ENCODE measurements around the gene NBPF1. TPM values are rescaled to one million over a fixed set of nuclear protein-coding genes. Genes with fewer than 3 reads are reported as not detected.
A peak's percentile ranks its signal among the peaks of the same experiment; 100 is the strongest.
"Not testable (repeated sequence)": the region's sequence is repeated elsewhere in the genome, so short reads cannot be mapped to it uniquely, and the experiment has no call there.

NBPF1 gene
- total RNA-seq, result 10 to 100 TPM; 54.1 to 83.8 TPM
- polyA plus RNA-seq, result 1 to 10 TPM; 4.3 to 5.7 TPM
- long read RNA-seq, donor 1, transcript NBPF1-207 (1 exons, 3,447 nt), result major isoform, 12 of 35 reads
- long read RNA-seq, donor 1, transcript NBPF1-205 (3 exons, 2,755 nt), result minor isoform, 9 of 35 reads
- long read RNA-seq, donor 1, partial matches to known transcripts, result 12 of 35 reads
- long read RNA-seq, donor 1, other reads (novel, unspliced or antisense), result 0 of 35 reads
- long read RNA-seq, donor 2, partial matches to known transcripts, result 0 of 6 reads
- long read RNA-seq, donor 2, other reads (novel, unspliced or antisense), result 0 of 6 reads
- long read RNA-seq, donor 3, transcript NBPF1-207 (1 exons, 3,447 nt), result major isoform, 8 of 8 reads
- long read RNA-seq, donor 3, partial matches to known transcripts, result 0 of 8 reads
- long read RNA-seq, donor 3, other reads (novel, unspliced or antisense), result 0 of 8 reads
- long read RNA-seq, donor 4, transcript NBPF1-205 (3 exons, 2,755 nt), result major isoform, 5 of 9 reads
- long read RNA-seq, donor 4, partial matches to known transcripts, result 0 of 9 reads
- long read RNA-seq, donor 4, other reads (novel, unspliced or antisense), result 0 of 9 reads
- long read RNA-seq, donor 5, transcript NBPF1-207 (1 exons, 3,447 nt), result major isoform, 10 of 34 reads
- long read RNA-seq, donor 5, partial matches to known transcripts, result 20 of 34 reads
- long read RNA-seq, donor 5, other reads (novel, unspliced or antisense), result 0 of 34 reads

- 0 to 1% methylated on average over 82 of the region's 82 CpGs for WGBS, 2 donors
- TF ChIP-seq CTCF (IDR thresholded peaks at IDR 0.05; ENCODE audit: control extremely low read depth, extremely low read depth), result peak; percentile 1
Observed at GRCh38 chr1:16613185-16614147, at the start of gene NBPF1. TSS of gene NBPF1 (minus strand) at chr1:16613564.

GRCh38 chr1:16658234-16658633, 44.9 kb upstream of the NBPF1 start:
- WGBS, 2 donors, result 83 to 92% methylated on average over 11 to 17 of the region's 32 CpGs
- not testable (repeated sequence) for H3K4me1 ChIP-seq (ENCODE audit: control insufficient read depth in 5 of 5, insufficient read depth in 5 of 5, low read length in 5 of 5); H3K27me3 ChIP-seq (ENCODE audit: control insufficient read depth in 3 of 3, insufficient read depth in 3 of 3, low read length in 2 of 3); H3K9ac ChIP-seq (ENCODE audit: insufficient read depth in 1 of 2, low read length in 2 of 2); H3K36me3 ChIP-seq (ENCODE audit: control insufficient read depth in 4 of 4, insufficient read depth in 4 of 4, low read length in 4 of 4); H3K27ac ChIP-seq (ENCODE audit: low read depth in 1 of 2, low read length in 1 of 2); H3K9me3 ChIP-seq (ENCODE audit: control insufficient read depth in 4 of 4, insufficient read depth in 3 of 4, low read length in 3 of 4); DNase-seq; H3K4me3 ChIP-seq
- ATAC-seq (ENCODE audit: insufficient read depth, low FRiP score), result peak; percentile 34

More at GRCh38 chr1:16613185-16614147, at the start of gene NBPF1:
- Histone ChIP-seq H3K27ac (ENCODE audit: low read depth in 1 of 2, low read length in 1 of 2) (peak within 1 kb of the TSS; percentile 52 to 55), H3K4me3 (peak within 1 kb of the TSS; percentile 72), H3K4me1 (ENCODE audit: control insufficient read depth in 5 of 5, insufficient read depth in 5 of 5, low read length in 5 of 5) (peaks cover 0 to 21% (median 6%) of the 10 kb centered on the region in 5 donors), H3K36me3 (ENCODE audit: control insufficient read depth in 4 of 4, insufficient read depth in 4 of 4, low read length in 4 of 4) (peaks cover 0 to 6% (median 2%) of the 10 kb centered on the region in 4 donors), H3K27me3 (ENCODE audit: control insufficient read depth in 3 of 3, insufficient read depth in 3 of 3, low read length in 2 of 3) (no peaks in the 10 kb centered on the region), H3K9ac (ENCODE audit: insufficient read depth in 1 of 2, low read length in 2 of 2) (peak within 1 kb of the TSS; percentile 30 to 66), H3K9me3 (ENCODE audit: control insufficient read depth in 4 of 4, insufficient read depth in 3 of 4, low read length in 3 of 4) (no peaks in the 10 kb centered on the region)
- DNase-seq, result peak; percentile 98 to 99 (median 99)
- peak; percentile 99 for ATAC-seq (ENCODE audit: insufficient read depth, low FRiP score)

GRCh38 chr1:16656981-16657683, 43.8 kb upstream of the NBPF1 start:
- H3K9me3 ChIP-seq (ENCODE audit: control insufficient read depth in 4 of 4, insufficient read depth in 3 of 4, low read length in 3 of 4); H3K9ac ChIP-seq (ENCODE audit: insufficient read depth in 1 of 2, low read length in 2 of 2); H3K27ac ChIP-seq (ENCODE audit: low read depth in 1 of 2, low read length in 1 of 2); ATAC-seq (ENCODE audit: insufficient read depth, low FRiP score); DNase-seq; H3K4me3 ChIP-seq; H3K4me1 ChIP-seq (ENCODE audit: control insufficient read depth in 5 of 5, insufficient read depth in 5 of 5, low read length in 5 of 5); H3K36me3 ChIP-seq (ENCODE audit: control insufficient read depth in 4 of 4, insufficient read depth in 4 of 4, low read length in 4 of 4); H3K27me3 ChIP-seq (ENCODE audit: control insufficient read depth in 3 of 3, insufficient read depth in 3 of 3, low read length in 2 of 3): not testable (repeated sequence)
- WGBS, 2 donors, result 86% methylated on average over 3 of the region's 14 CpGs; no CpG with 5 or more reads in 1 of the 2 donors

GRCh38 chr1:16656574-16656973, 43.2 kb upstream of the NBPF1 start:
- not testable (repeated sequence) for H3K36me3 ChIP-seq (ENCODE audit: control insufficient read depth in 4 of 4, insufficient read depth in 4 of 4, low read length in 4 of 4); H3K4me3 ChIP-seq; H3K27me3 ChIP-seq (ENCODE audit: control insufficient read depth in 3 of 3, insufficient read depth in 3 of 3, low read length in 2 of 3); ATAC-seq (ENCODE audit: insufficient read depth, low FRiP score); H3K9ac ChIP-seq (ENCODE audit: insufficient read depth in 1 of 2, low read length in 2 of 2); H3K27ac ChIP-seq (ENCODE audit: low read depth in 1 of 2, low read length in 1 of 2); H3K4me1 ChIP-seq (ENCODE audit: control insufficient read depth in 5 of 5, insufficient read depth in 5 of 5, low read length in 5 of 5); H3K9me3 ChIP-seq (ENCODE audit: control insufficient read depth in 4 of 4, insufficient read depth in 3 of 4, low read length in 3 of 4); DNase-seq
- WGBS, 2 donors, result 100% methylated on average over 1 of the region's 6 CpGs; no CpG with 5 or more reads in 1 of the 2 donors

GRCh38 chr1:16651560-16651959, 38.2 kb upstream of the NBPF1 start:
- not testable (repeated sequence) for H3K27me3 ChIP-seq (ENCODE audit: control insufficient read depth in 3 of 3, insufficient read depth in 3 of 3, low read length in 2 of 3); H3K4me3 ChIP-seq; H3K4me1 ChIP-seq (ENCODE audit: control insufficient read depth in 5 of 5, insufficient read depth in 5 of 5, low read length in 5 of 5); ATAC-seq (ENCODE audit: insufficient read depth, low FRiP score); H3K27ac ChIP-seq (ENCODE audit: low read depth in 1 of 2, low read length in 1 of 2); H3K9ac ChIP-seq (ENCODE audit: insufficient read depth in 1 of 2, low read length in 2 of 2); DNase-seq; H3K9me3 ChIP-seq (ENCODE audit: control insufficient read depth in 4 of 4, insufficient read depth in 3 of 4, low read length in 3 of 4); H3K36me3 ChIP-seq (ENCODE audit: control insufficient read depth in 4 of 4, insufficient read depth in 4 of 4, low read length in 4 of 4)
- WGBS, 2 donors, result 95% methylated on average over 1 of the region's 1 CpG

GRCh38 chr1:16649960-16650359, 36.6 kb upstream of the NBPF1 start:
- WGBS, 2 donors, result 85 to 88% methylated on average over 8 to 9 of the region's 9 CpGs
- not testable (repeated sequence) for ATAC-seq (ENCODE audit: insufficient read depth, low FRiP score); H3K4me1 ChIP-seq (ENCODE audit: control insufficient read depth in 5 of 5, insufficient read depth in 5 of 5, low read length in 5 of 5); H3K4me3 ChIP-seq; DNase-seq; H3K27ac ChIP-seq (ENCODE audit: low read depth in 1 of 2, low read length in 1 of 2); H3K36me3 ChIP-seq (ENCODE audit: control insufficient read depth in 4 of 4, insufficient read depth in 4 of 4, low read length in 4 of 4); H3K9ac ChIP-seq (ENCODE audit: insufficient read depth in 1 of 2, low read length in 2 of 2); H3K9me3 ChIP-seq (ENCODE audit: control insufficient read depth in 4 of 4, insufficient read depth in 3 of 4, low read length in 3 of 4); H3K27me3 ChIP-seq (ENCODE audit: control insufficient read depth in 3 of 3, insufficient read depth in 3 of 3, low read length in 2 of 3)

All from lung (tissue), 16 donors.